ENCODE measurements around the gene RANBP3L.

- TF ChIP-seq CTCF (IDR thresholded peaks at IDR 0.05) (no peak), POLR2A (IDR thresholded peaks at IDR 0.05) (no peak), EP300 (IDR thresholded peaks at IDR 0.05) (no peak)
These were observed 92.0 kb downstream of the RANBP3L start for GRCh38 chr5:36209664-36210063.
